Astrocyte of the hippocampus (primary cell): ENCODE results near the gene DNAH7.
"Not testable (repeated sequence)": the region's sequence is repeated elsewhere in the genome, so short reads cannot be mapped to it uniquely, and the experiment has no call there.

ENCODE experiments used
- DNase-seq: peaks from one replicate; pipeline ENCODE4 v3.0.0; 2011; ENCODE audit warnings: low read depth, low spot score

Gene DNAH7

GRCh38 chr2:196068271-196069209 lies at the start of gene DNAH7:
DNAH7 (minus strand) TSS chr2:196068837; CDS start chr2:196068711, 126 bp downstream.
- peak; percentile 92 for DNase-seq

GRCh38 chr2:196117214-196117705 lies 48.6 kb upstream of the DNAH7 start:
- DNase-seq, result no peak

GRCh38 chr2:196113061-196113974 lies 44.7 kb upstream of the DNAH7 start:
- peak; percentile 83 for DNase-seq

GRCh38 chr2:196112418-196113034 lies 43.9 kb upstream of the DNAH7 start:
- DNase-seq, result peak; percentile 81

GRCh38 chr2:196108604-196109003 lies 40.0 kb upstream of the DNAH7 start:
- DNase-seq, result no peak

GRCh38 chr2:196105951-196106350 lies 37.3 kb upstream of the DNAH7 start:
- DNase-seq, result no peak

- DNase-seq, result no peak
These were observed 35.4 kb upstream of the DNAH7 start for GRCh38 chr2:196104066-196104465.

- no peak for DNase-seq
These were observed 35.0 kb upstream of the DNAH7 start for GRCh38 chr2:196103626-196104025.

- DNase-seq, result no peak
These were observed 32.8 kb upstream of the DNAH7 start for GRCh38 chr2:196101325-196101991.

- no peak for DNase-seq
These were observed 31.3 kb upstream of the DNAH7 start for GRCh38 chr2:196099916-196100315.

- DNase-seq, result no peak
These were observed 29.4 kb upstream of the DNAH7 start for GRCh38 chr2:196097864-196098660.

GRCh38 chr2:196096982-196097745 lies 28.5 kb upstream of the DNAH7 start:
- no peak for DNase-seq

- DNase-seq, result no peak
These were observed 27.6 kb upstream of the DNAH7 start for GRCh38 chr2:196096264-196096663.

- not testable (repeated sequence) for DNase-seq
These were observed 20.8 kb upstream of the DNAH7 start for GRCh38 chr2:196089448-196089847.

GRCh38 chr2:196088203-196088602 lies 19.6 kb upstream of the DNAH7 start:
- DNase-seq, result no peak

- DNase-seq, result no peak
These were observed 18.1 kb upstream of the DNAH7 start for GRCh38 chr2:196086517-196087368.

GRCh38 chr2:196083601-196084000 lies 15.0 kb upstream of the DNAH7 start:
- no peak for DNase-seq

- no peak for DNase-seq
These were observed 11.9 kb upstream of the DNAH7 start for GRCh38 chr2:196080526-196080925.

- no peak for DNase-seq
These were observed 10.4 kb upstream of the DNAH7 start for GRCh38 chr2:196079052-196079451.
